Osteoblast (primary cell): ENCODE data around the gene CACNA1S. TPM values are rescaled to one million over a fixed set of nuclear protein-coding genes. Genes with fewer than 3 reads are reported as not detected.

ENCODE experiments used
- DNase-seq: peaks from one replicate; pipeline ENCODE4 v3.0.0; 2011; ENCODE audit warnings: low spot score, mixed read lengths; ENCODE audit not compliant: insufficient read length; ENCODE audit errors: missing footprints
- H2AFZ ChIP-seq: 2 replicates; pipeline ENCODE4 v1.6.0; 2011; ENCODE audit warnings: mild to moderate bottlenecking, low read length
- H3K27ac ChIP-seq: 2 replicates; pipeline ENCODE4 v1.5.1; 2011; ENCODE audit warnings: mild to moderate bottlenecking, low read depth, low read length, moderate library complexity
- H3K27me3 ChIP-seq: 2 replicates; pipeline ENCODE4 v1.6.0; 2012; ENCODE audit warnings: mild to moderate bottlenecking, control low read depth, inconsistent platforms, low read length, moderate library complexity; ENCODE audit not compliant: insufficient read depth
- H3K36me3 ChIP-seq: 2 replicates; pipeline ENCODE4 v1.5.1; 2011; ENCODE audit warnings: mild to moderate bottlenecking, low read length, control low read depth, moderate library complexity; ENCODE audit not compliant: insufficient read depth
- H3K4me1 ChIP-seq: 2 replicates; pipeline ENCODE4 v1.5.1; 2011; ENCODE audit warnings: mild to moderate bottlenecking, low read length, control low read depth, moderate library complexity; ENCODE audit not compliant: insufficient read depth
- H3K4me2 ChIP-seq: 2 replicates; pipeline ENCODE4 v1.6.0; 2011; ENCODE audit warnings: mild to moderate bottlenecking, low read length; ENCODE audit not compliant: insufficient read depth
- H3K4me3 ChIP-seq: fragments of 200-600 bp; sonication (generic); 3 replicates; pipeline ENCODE4 v1.5.1; 2012; ENCODE audit warnings: mild to moderate bottlenecking, low read length, inconsistent platforms; ENCODE audit not compliant: insufficient read depth
- H3K79me2 ChIP-seq: 2 replicates; pipeline ENCODE4 v1.6.0; 2012; ENCODE audit warnings: mild to moderate bottlenecking, low read length, control low read depth, inconsistent platforms; ENCODE audit not compliant: insufficient read depth
- H3K9me3 ChIP-seq: 2 replicates; pipeline ENCODE4 v1.5.1; 2011; ENCODE audit warnings: low read depth, low read length, control low read depth
- H4K20me1 ChIP-seq: 2 replicates; pipeline ENCODE4 v1.6.0; 2012; ENCODE audit warnings: mild to moderate bottlenecking, low read length, control low read depth; ENCODE audit not compliant: insufficient read depth
- total RNA-seq: library from RNA; depleted of rRNA; stranded (reverse); fragments of >200 nt; gene quantifications from 2 replicates; pipeline ENCODE4 v1.2.3, GENCODE V29; 2012
- TF ChIP-seq, protein P1 (sequence below): IDR thresholded peaks from 2 replicates; pipeline ENCODE4 v1.5.1; 2011; ENCODE audit warnings: mild to moderate bottlenecking, low read depth, low read length, moderate library complexity; ENCODE audit errors: extremely low read depth

CACNA1S gene
- total RNA-seq, 1 donor: not detected

DNA sequence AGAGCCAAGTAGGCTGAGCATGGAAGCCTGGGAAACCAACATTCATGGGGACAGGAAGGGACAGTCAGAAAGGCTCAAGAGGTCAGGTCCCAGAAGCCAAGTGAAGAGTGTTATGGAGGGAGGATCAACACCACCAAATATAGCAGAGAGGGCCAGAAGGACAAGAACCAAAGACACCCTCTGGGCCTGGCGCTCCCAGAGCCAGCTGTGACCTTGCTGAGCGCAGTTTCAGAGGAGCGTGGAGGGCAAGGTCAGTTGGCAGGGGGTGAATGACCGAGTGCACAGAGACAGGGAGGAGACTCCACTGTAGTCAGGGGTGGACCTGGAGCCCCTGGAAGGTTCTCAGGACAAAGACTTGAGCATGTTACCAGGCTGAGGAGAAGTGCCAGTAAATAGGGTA is 19.2 kb upstream of the CACNA1S start:
- H3K36me3 ChIP-seq: peaks cover 17% of the 10 kb centered on the region
- H2AFZ ChIP-seq: no peak overlapping the region
- peaks cover 7% of the 10 kb centered on the region for H4K20me1 ChIP-seq
- no peak for DNase-seq
- TF ChIP-seq, protein P1, sequence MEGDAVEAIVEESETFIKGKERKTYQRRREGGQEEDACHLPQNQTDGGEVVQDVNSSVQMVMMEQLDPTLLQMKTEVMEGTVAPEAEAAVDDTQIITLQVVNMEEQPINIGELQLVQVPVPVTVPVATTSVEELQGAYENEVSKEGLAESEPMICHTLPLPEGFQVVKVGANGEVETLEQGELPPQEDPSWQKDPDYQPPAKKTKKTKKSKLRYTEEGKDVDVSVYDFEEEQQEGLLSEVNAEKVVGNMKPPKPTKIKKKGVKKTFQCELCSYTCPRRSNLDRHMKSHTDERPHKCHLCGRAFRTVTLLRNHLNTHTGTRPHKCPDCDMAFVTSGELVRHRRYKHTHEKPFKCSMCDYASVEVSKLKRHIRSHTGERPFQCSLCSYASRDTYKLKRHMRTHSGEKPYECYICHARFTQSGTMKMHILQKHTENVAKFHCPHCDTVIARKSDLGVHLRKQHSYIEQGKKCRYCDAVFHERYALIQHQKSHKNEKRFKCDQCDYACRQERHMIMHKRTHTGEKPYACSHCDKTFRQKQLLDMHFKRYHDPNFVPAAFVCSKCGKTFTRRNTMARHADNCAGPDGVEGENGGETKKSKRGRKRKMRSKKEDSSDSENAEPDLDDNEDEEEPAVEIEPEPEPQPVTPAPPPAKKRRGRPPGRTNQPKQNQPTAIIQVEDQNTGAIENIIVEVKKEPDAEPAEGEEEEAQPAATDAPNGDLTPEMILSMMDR: no peak
- H3K27ac ChIP-seq: no peak overlapping the region
- H3K27me3 ChIP-seq: no peaks in the 10 kb centered on the region
- H3K4me2 ChIP-seq: no peak overlapping the region
- peaks cover 9% of the 10 kb centered on the region for H3K4me1 ChIP-seq
- no peaks in the 10 kb centered on the region for H3K79me2 ChIP-seq
- H3K9me3 ChIP-seq: no peaks in the 10 kb centered on the region
- no peak overlapping the region for H3K4me3 ChIP-seq

DNA sequence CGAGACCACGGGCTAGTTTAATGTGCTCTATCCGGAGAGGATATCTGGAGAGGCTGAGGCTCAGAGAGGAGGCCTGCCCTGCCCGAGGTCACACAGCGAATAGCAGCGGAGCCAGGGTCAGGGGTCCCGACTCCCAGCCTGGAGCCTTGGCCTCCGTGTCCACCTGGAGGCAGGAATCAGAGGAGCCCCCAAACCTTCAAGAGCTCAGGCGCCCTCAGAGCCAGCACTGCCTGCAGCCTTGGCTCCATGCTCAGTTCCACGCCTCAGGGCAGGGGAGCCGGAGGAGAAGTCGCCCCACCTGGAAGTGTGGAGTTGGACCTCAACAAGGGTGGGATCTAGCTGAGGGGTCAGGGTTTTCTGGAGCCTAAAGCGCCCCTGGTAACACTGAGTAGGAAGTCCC is 16.7 kb upstream of the CACNA1S start:
- H2AFZ ChIP-seq: no peak overlapping the region
- H3K36me3 ChIP-seq: no peaks in the 10 kb centered on the region
- H3K9me3 ChIP-seq: no peaks in the 10 kb centered on the region
- peaks cover 23% of the 10 kb centered on the region for H3K27me3 ChIP-seq
- H3K4me1 ChIP-seq: peaks cover 9% of the 10 kb centered on the region
- no peaks in the 10 kb centered on the region for H3K79me2 ChIP-seq
- TF ChIP-seq, protein P1: no peak
- no peak overlapping the region for H3K4me2 ChIP-seq
- DNase-seq: no peak
- H4K20me1 ChIP-seq: no peaks in the 10 kb centered on the region
- H3K4me3 ChIP-seq: no peak overlapping the region
- no peak overlapping the region for H3K27ac ChIP-seq

DNA sequence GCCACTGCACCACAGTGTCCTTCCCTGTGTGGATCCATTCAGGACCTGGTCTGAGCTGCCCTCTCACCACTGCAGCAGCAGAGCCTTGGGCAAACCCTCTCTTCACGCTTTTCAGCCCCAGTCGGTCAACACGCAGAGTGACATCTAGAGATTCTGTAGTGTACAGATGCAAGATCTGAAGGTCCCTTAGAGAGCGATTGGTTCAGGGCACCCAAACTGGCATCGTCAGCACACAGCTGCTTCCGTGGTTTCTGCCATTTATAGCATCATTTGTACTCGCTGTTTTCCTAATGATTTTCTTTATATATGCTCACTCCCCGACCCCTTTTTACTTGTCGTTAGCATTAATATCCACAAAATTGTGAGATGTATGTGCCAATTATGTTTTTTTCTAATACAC is 16.2 kb upstream of the CACNA1S start:
- no peaks in the 10 kb centered on the region for H3K36me3 ChIP-seq
- no peak for DNase-seq
- H3K79me2 ChIP-seq: no peaks in the 10 kb centered on the region
- peaks cover 28% of the 10 kb centered on the region for H3K27me3 ChIP-seq
- H3K27ac ChIP-seq: no peak overlapping the region
- H3K4me3 ChIP-seq: no peak overlapping the region
- TF ChIP-seq, protein P1: no peak
- peaks cover 9% of the 10 kb centered on the region for H3K4me1 ChIP-seq
- H3K9me3 ChIP-seq: no peaks in the 10 kb centered on the region
- H3K4me2 ChIP-seq: no peak overlapping the region
- no peaks in the 10 kb centered on the region for H4K20me1 ChIP-seq
- H2AFZ ChIP-seq: no peak overlapping the region

DNA sequence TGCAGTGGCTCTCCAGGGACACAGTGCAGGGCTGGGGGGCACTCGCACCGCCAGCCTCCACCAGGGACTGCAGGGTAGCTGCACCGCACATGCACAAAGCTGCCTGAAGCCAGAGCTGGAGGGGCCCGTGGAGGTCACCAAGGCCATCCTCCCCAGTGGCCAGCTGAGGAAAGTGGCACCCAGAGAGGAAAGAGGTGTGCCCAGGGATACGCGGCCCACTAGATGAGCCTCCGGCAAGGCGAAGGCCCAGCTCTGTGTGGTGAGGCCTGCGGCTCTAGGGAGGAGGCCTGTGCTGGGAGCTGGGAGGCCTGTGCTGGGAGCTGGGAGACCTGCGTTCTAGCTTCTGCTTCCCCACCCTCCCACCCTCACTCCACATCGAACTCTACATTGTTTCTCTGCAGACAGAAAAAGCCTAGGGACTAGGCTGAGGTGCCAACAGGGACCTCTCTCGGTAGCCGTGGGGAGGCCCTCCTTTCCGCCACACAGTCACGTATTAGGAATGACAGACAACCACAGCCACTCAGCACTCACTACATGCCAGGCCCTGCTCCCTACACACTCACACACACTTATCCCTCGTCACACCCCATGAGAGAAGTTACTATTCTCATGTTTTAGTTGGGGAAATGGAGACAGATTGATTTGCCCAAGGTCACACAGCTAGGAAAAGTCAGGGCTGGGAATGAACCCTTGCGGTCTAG is 15.7 kb upstream of the CACNA1S start:
- no peak overlapping the region for H3K4me2 ChIP-seq
- no peaks in the 10 kb centered on the region for H3K36me3 ChIP-seq
- no peaks in the 10 kb centered on the region for H3K9me3 ChIP-seq
- no peak overlapping the region for H2AFZ ChIP-seq
- peaks cover 9% of the 10 kb centered on the region for H3K4me1 ChIP-seq
- H3K79me2 ChIP-seq: no peaks in the 10 kb centered on the region
- TF ChIP-seq, protein P1: peak; percentile 6
- H3K4me3 ChIP-seq: no peak overlapping the region
- no peaks in the 10 kb centered on the region for H4K20me1 ChIP-seq
- DNase-seq: no peak
- H3K27ac ChIP-seq: no peak overlapping the region
- peaks cover 33% of the 10 kb centered on the region for H3K27me3 ChIP-seq
